Muscle of back (tissue), 11 donors: ENCODE data around the gene ZNF536. TPM values are rescaled to one million over a fixed set of nuclear protein-coding genes. Genes with fewer than 3 reads are reported as not detected.
"Not testable (repeated sequence)": the region's sequence is repeated elsewhere in the genome, so short reads cannot be mapped to it uniquely, and the experiment has no call there.

ENCODE experiments used
- DNase-seq, 3 donors: peaks; one replicate each; pipeline versions ENCODE4 v3.0.0 to v3.0.0-alpha.2; 2013
- polyA plus RNA-seq, 10 donors: library from polyadenylated mRNA; unstranded; fragments of 120-200 nt; gene quantifications; one replicate each; pipeline ENCODE4 v1.2.1, GENCODE V29; 2013; ENCODE audit not compliant: insufficient read length in 10 of 10

ZNF536 gene
- polyA plus RNA-seq, 10 donors, result 1.5 to 7.8 (median 2.7) TPM

DNA sequence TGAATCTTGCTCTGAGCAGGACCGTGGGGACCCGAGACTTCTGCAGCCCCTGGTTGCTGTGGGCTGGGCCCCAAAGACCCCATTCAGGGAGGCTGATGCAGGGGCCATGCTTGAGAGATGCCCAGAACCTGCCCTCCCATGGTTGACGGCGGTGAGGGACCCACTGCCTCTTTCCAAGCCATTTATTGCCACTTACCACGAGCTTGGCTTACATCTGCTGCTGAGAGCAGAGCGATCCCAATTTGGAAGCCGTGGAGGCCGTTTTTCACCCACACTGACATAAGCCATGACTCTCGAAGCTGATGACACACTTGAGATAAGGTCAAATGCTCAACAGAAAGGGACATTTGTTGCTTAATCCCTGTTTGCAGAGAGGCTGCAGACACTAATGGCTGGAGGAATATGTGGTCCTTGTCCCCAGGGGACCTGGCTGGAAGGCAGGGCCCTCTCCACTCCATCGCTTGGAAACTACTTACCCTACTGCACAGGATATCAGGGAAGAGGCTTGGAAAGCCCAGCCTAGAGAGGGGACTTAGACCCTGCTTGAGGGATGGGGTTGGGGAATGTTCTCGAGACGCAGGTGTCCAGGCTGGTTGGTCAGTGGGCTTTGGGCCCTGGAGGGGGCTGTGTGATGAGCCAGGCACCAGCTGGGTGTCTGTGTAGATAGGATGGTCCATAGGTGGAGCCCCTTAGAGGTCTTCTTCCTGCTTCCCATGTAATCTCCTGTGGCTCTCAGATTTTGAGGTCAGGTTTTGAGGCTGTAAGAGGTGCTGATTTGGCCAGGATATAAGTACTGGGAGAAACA, 15.3 kb downstream of the ZNF536 start:
- DNase-seq, result no peak

DNA sequence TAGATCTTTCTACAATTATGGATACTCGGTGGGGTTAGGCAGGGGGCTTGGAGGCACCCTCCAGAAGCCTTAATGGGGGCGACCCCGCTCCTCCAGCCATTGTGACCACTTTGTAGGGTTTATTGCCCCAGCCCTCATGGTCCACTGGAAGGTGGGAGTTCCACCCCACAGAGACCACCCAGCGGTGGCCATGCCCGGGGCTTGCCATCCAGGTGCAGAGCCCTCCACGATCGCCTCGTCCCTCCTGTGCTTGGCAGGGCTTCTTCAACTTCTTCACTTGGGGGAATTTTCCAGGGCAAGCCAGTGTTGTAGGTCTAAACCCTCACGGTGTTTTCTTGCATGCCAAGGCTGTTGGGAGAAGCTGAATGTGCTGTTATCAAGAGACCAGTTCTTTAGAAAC, 16.1 kb downstream of the ZNF536 start:
- DNase-seq, result no peak

DNA sequence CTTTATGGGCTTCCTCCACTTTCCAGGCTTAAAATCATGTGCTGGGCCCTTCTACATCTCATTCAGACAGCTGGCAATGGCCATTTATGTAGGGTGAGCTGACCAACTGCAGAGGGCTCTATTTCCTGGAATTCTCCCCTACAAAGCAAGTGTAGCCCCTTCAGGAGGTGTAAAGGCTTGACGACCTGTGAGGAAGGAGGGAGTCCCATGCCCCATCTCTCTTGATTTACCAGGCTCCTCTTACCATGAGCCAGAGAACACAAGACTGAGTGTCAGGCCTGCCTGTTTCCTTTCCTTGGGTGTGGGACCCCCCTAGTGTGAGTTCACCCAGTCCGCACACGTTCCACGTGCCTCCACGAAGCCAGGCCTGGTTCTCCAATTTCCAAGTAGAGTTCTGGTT, 16.6 kb downstream of the ZNF536 start:
- no peak for DNase-seq

DNA sequence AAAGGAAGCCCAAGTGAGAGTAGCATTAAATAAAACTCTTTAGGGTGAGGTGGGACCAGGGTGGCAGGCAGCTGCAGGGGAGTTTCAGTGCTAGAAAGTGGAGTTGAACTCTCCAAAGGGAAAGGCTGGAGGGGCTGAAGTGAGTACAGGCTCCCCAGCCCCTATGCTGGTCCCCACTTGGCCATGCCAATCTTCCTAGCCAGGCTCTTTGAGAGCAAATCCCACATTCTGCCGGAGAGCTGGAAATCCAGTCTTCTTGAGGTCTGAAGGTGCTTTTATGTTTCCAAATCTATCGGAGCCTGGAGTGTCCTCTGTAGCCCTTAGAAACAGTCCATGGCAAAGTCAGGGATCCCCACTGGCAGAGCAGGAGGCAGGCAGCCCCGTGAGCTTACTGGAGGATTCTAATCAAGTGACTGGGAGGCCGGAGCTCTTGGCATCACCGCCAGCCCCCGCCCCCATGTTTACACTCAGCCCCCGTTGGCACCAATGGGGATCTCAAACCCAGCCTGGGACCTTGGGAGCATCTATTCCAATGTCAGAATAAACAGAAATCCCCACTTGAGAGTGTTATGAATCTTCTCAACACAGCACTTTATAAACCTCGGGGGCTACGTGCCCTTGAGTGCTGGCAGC, 18.3 kb downstream of the ZNF536 start:
- DNase-seq, result no peak

DNA sequence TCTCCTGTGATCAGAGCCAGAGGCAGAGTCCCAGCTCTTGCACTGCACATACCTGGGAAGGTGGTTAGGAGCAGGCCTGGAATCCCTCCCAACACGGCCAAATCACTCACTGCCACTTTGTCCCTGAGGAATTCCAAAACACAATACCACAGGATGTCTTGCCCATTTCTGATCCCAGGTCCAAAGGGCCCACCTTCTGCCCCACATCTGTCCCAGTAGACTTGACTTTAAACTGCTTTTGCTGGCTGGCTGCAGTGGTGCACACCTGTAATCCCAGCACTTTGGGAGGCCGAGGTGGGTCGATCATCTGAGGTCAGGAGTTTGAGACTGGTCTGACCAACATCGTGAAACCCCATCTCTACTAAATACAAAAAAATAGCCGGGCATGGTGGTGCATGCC, 18.9 kb downstream of the ZNF536 start:
- DNase-seq, result no peak

DNA sequence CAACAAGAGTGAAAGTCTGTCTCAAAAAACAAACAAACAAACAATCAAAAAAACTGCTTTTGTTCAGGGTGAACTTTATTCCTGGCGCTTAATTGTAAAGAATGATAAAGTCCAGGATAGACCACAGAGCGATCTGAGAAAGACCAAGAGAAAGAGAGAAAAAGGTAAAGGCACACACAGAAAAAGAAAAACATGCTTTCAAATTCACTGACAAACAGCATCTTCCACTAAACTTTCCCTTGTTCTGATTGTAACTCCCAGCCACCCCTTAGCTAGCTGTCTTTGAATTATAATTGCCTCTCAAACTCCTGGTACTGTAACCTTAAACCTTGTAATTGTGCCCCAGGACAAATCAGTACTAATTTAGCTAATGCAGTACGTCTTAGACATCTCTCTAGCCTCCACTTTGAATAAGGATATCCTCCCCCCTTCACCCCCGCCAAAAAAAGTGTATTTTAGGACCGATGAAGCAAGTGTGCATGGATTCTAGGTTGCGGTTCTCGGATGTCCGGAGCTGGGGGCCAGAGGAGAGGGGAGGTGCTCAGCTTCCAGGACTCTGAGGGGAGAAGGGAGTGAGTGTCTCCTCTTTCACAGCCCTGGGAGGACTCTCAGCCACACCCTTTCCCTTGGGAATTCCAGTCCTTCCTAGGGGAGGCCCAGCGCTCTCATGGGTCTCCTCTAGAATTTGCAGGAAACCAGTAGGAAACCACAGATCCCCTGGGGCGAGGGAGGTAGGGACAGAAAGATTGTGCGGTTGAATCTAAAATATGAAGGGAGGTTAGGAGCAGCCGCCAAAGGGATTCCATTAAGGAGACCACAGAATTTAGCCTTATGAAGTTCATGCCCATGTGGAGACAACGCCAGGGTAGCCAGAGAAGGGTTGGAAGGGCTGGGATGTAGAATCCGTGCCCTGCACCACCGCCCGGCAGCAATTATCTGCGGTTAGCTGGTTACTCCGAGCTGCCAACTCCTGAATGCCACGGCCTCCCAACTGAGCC, 19.7 kb downstream of the ZNF536 start:
- DNase-seq, result peak in 1 of 3 donors; percentile 84

DNA sequence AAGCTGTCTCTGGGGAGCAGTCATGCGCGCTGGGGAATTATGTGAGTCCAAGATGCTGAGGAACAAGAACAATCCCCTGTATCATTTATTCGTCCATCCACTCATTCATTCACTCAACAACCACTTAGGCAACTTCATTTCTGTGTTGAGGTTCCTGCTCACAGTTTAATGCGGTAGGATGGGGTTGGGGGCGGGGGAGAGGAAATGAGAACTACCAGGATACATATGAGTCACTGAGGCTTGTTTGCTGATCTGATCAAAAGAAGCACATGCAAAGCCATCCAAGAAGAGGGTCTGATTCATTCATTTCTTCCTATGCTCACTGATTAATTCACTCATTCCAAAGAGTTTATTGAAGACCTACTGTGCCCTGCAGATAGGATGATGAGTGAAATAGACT, 20.9 kb downstream of the ZNF536 start:
- DNase-seq, result peak in 1 of 3 donors; percentile 25

DNA sequence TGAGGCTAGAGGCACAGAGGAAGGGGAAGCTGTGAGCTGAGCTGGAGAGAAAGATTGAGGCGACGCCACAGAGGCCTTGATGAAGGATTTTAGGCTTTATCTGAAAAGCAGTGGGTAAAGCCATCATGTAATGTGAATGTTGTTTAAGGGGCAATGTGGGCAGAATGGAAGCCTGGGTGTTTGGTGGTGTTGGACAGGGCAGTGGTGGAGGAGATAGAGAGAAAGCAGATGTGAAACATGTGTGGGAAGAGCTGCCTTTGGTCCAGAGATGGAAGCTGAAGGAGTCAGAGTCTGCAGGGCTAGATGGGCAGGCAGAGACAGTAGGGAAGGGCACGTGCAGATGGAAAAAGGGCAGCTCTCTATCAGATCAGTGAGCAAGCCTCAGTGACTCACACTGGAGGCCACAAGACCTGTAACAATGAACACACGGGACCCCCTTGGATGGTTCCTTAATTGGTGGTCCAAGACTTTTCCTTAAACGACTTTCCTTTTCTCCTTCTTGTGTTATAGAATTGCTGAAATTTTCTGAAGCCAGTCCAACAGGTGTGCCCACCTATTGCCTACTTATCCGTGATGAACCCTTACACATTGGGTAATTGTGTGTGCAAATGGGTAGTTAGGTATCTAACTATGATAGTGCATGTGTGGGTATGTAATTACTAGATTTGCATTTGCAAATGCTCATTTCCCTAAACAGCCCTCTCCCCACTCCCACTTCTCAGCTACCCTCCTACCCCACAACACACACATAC, 21.7 kb downstream of the ZNF536 start:
- no peak for DNase-seq

DNA sequence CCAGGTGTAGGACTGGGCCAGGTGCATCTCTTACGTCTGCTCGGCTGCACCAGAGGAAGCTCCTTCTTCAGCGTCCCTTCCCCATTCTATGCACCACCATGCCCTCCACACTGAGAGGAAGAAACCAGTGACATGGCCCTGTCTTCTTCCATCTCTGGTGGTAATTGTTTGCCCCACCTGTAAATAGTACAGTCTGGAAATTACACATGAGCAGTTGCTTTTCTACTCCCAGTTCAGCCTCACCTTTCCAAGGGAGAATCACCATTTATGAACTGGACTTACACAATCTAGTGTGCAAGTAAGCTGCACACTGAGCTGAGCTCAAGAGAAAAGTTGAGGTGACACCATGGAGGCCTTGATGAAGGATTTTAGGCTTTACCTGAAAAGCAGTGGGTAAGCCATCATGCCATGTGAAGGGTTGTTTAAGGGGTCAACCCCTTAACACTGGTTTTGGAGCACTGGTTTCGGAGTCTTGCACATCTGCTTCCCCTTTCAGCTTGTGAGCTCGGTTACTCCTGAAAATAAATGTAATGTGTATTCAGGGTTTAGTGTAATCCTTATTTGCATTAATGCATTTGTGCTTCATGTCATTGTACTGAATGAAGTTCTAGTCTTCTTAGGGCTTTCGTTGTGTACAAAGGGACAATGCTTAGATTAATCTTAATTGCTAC, 22.4 kb downstream of the ZNF536 start:
- no peak for DNase-seq

DNA sequence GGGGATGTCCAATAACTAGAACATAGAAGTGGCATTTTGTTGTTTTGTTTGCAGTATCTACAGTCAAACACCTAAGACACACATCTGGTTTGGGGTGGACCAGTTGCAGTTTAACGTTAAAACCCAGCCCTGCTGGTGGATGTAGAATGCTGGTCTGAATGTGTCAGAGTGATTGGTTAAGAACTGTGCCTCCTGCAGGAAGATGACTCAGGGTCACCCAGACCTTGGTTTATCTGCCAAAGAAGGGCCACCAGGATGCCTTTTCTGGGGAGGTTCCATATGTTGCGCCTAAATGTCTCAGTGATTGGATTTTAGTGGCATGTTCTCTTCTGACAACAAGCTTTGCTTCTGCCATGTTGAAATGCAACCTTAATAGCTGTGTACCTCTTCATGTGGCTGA, 23.1 kb downstream of the ZNF536 start:
- no peak for DNase-seq

DNA sequence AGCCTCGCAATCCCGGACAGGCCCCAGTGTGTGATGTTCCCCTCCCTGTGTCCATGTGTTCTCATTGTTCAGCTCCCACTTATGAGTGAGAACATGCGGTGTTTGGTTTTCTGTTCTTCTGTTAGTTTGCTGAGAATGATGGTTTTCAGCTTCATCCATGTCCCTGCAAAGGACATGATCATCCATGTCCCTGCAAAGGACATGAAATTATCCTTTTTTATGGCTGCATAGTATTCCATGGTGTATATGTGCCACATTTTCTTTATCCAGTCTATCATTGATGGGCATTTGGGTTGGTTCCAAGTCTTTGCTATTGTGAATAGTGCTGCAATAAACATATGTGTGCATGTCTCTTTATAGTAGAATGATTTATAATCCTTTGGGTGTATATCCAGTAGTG, 26.4 kb downstream of the ZNF536 start:
- DNase-seq, result not testable (repeated sequence)

DNA sequence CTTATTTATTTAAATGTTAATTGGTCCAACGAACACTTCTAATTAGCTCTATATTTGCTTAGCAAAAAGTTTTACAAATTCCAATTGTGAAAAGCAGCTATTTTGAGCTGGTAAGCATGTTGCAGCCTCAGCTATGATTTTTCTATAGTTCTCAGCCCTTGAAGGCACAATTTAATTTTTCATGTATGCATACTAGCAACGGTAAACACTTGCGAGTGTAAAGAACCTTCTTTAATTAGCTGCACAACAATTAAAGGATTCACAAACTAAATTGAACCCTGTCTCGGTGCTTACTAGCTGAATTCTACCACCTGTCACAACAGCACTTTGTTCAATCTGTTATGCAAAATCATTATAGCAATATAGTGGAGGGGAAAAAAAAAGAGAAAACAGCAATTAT, 29.8 kb downstream of the ZNF536 start:
- DNase-seq, result no peak

DNA sequence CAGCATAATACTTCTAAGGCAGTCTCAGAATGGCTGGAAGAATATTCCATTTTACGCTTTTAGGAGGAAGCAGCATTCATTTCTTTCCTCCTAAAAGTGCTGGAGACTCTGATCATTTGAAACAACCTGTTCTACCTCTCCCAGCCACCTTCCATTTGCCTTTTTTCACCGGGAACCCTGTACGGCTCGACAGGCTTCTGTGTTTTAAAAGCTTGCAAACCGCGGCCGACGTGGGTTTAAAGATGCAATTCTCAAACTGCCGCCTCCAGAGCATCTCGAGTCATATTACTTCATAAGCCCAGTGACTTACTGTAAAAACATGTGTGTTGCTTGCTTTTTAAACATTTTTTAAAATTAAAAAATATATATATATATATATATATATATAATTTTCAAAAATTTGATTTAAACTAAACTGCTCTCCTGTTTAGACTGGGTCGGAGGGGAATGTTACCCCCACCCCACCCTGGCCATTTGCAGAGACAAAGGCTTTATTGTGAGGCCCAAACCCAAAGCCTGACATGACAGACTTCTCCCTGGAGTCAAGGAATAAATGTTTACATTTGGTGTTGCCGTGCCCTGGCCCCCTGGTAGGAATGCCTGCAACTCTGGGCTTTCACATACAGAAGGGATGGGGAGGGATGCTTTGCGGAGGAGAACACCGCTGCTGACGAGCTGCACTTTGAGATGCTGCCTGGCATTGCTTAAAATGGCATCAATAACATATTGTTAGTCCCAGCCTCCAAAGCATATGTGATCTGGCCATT, 30.4 kb downstream of the ZNF536 start:
- DNase-seq, result no peak

DNA sequence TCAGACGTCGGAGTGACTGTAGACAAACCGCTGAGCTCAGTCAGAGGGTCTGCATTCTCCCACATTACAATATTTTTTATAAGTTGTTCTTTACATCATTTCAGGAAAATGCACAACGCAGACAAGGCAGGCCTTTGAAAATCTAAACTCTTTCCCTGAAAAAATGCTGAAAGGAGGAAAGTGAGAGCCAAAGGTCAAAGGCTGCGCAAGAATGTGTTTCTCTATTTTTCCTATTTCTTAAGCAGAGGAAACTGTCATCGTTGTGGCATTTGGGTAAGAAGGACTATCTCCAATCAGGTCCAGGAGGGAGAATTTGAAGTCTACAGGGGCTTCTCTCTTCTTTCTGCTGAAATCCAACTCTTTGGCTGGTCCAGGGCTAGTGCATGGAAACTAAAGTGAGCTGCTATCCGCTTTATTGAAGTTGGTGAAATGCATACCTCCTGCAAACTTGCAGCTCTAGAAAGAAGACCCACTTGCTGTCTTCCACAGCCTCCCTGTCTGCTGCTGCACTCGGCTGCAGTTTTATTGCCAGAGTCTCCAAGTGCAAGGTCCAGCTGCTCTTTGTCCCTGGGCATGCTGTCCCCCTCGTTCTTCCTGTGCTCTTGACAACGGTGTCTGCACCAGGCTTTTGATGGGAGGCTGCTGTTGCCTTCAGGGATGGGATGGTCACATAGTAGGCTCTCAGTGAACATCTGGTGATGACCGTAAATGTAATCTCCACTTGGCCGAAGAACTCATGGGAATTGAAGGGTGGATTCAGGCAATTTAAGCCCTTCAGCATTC, 31.2 kb downstream of the ZNF536 start:
- DNase-seq, result no peak

DNA sequence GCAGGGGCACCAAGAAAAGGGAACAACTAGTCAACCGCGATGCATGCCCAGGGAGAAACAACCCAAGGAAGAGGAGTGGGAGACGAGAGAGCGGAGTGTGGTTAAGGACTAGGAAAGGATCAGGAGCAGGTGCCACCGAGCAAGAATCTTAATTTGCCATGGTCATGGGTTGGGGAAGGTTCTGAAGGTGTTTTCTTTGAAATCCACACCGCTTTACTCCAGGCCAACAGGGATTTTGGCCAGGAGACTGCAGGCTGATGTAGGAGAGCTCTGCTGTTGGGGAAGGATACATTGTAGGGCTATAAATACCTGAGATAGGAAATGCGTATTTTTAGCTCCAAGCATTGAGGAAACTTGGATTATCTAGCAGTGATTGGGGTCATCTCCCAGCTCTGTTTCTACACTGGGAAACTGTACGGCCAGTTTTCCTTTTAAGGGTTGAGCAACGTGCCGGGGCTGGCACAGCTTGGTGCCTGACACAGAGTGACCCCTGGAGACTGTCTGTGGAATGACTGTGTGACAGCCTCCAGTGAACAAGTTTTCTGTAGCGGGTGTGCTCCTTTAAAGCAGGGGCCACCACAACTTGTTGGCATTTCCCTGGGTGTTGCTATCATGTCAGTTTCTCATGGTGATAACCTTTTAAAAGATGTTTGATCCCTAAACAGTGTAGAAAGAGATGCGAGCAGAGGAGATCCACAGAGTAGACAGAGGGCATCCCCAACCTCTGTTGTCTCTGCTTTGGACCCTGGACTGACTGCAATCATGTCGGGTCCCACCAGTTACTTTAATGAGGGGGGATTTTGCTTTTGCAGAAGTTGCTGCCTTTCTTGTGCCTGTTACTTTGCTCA, 34.3 kb downstream of the ZNF536 start:
- no peak for DNase-seq

DNA sequence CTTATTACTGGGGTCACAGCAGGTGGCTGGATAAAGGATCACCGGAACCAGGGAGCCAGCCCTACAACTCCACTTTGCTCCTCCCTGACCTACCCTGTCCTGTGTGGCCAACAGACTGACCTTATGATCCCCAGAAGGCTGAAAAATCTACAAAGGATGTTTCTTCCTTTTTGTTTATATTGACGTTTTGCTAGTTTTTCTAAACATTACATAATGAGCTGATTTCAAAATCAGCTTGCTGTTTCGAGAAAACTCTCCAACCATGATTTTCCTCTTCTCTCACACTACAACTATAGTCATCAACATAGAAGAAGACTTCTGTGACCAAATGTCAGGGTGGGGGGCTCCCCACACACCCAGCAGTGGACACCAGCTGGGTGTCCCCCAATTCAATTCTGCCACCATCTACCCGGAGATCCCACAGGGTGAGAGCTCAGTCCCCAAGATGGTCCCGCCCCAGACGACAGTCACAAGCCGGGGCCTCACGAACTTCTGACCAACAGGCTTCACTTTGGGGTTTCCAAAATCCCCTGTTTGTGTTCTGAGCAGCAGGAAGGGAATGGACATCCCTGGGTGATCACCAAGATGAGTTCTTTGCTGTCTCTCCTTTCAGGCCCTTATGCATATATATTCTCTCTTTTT, 35.0 kb downstream of the ZNF536 start:
- no peak for DNase-seq

DNA sequence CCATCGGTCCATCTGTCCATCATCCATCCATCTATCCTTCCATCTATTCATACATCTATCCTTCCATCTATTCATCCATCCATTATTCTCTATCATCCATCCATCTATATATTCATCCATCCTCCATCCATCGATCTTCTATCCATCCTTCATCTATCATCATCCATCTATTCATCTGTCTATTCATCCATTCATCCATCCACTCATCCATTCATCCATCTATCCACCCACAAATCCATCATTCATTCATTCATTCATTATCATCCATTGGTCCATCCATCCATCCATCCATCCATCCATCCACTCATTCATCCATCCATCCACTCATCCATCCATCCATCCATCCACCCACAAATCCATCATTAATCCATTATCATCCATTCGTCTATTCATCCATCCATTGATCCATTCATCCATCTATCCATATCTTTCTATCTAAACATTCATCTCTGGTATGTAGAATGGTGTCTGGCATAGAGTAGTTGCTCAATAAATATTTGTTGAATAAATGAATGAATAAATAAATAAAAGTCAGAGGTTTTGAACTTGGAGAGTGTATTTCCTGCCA, 36.6 kb downstream of the ZNF536 start:
- DNase-seq, result no peak

DNA sequence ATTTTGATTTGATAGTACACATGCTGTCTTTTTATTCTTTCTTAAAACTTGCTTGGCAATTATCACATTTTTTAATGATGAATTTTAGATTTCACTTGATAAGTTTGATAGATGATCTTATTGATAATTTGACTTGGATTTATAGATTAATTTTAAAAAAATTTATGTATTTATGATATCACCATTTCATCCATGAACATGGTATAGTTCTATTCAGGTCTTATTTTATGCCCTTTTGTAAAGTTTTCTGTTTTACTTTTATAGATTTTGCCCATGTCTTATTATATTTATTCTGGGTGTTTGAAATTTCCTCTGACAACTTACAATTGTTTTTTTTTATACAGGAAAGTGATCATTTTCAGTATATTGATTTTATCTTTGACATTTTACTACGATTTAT, 39.5 kb downstream of the ZNF536 start:
- no peak for DNase-seq
